HEK293 (cell line): ENCODE results near the gene ZNF275.

Experiments
- ZNF10 ChIP-seq: fragments of 450-650 bp; formaldehyde crosslinking; IDR thresholded peaks from 2 replicates; pipeline ENCODE4 v1.5.1; 2017; ENCODE audit warnings: missing biosample characterization, missing genetic modification characterization
- ZNF16 ChIP-seq: fragments of 450-650 bp; formaldehyde crosslinking; IDR thresholded peaks from 2 replicates; pipeline ENCODE4 v1.5.1; 2016; ENCODE audit warnings: low read depth, missing biosample characterization, missing genetic modification characterization
- ZNF24 ChIP-seq: fragments of 450-650 bp; formaldehyde crosslinking; IDR thresholded peaks from 2 replicates; pipeline ENCODE4 v1.5.1; 2016; ENCODE audit warnings: missing biosample characterization, missing genetic modification characterization

DNA sequence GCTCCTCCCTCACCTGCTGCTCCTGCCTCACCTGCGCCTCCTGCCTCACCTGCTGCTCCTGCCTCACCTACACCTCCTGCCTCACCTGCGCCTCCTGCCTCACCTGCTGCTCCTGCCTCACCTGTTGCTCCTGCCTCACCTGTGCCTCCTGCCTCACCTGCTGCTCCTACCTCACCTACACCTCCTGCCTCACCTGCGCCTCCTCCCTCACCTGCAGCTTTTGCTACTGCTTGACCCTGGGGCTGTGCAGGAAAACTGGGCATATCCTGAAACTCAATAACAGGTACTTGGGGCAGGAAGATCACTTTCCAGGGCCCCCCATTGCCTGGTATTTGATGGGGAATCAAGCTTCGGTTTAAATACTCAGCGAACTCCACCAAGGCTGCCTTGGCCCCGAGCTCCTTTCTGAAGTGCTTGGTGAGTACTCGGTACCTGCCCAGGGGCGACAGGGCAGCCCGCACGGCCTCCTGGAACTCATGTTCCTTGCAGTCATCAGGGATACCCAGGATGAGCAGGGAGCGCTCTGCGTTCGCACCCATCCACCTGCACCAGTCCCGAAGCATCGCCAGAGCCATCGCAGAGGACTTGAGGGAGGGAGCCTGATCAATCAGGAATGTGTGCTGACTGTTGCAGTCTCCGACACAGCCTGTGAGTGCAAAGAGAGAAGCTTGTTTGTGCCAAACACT lies 64.5 kb downstream of the ZNF275 start:
- TF ChIP-seq ZNF24 (tag by site-specific recombination) (no peak), ZNF10 (tag by site-specific recombination) (no peak), ZNF16 (tag by site-specific recombination) (no peak)
